LoVo (cell line): ENCODE measurements around the gene ROGDI.

Source experiments
- DNase-seq: peaks from one replicate; pipeline ENCODE4 v3.0.0-alpha.2; 2016; ENCODE audit warnings: low spot score

Gene ROGDI

GRCh38 chr16:4813251-4814003 is 11.0 kb upstream of the ROGDI start:
- no peak for DNase-seq

DNA sequence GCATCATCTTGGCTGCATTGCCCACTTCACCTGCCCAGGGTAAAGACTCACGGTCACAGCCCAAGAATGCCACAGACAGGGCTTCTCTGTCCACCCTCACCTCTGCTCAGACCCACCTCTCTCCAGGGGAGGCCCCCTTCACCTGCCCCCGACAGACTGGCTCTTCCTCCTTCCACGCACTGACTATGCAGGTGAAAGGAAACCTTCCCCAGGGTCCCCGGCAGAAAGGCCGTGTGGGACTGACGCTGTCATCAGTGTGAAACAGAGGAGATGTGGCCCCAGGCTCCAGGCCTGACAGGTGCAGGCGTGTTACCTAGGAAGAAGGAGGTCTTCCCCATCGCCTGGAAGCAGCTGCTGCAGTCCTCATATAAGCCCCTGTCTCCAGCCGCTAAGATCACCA is 9.3 kb upstream of the ROGDI start:
- DNase-seq: no peak

DNA sequence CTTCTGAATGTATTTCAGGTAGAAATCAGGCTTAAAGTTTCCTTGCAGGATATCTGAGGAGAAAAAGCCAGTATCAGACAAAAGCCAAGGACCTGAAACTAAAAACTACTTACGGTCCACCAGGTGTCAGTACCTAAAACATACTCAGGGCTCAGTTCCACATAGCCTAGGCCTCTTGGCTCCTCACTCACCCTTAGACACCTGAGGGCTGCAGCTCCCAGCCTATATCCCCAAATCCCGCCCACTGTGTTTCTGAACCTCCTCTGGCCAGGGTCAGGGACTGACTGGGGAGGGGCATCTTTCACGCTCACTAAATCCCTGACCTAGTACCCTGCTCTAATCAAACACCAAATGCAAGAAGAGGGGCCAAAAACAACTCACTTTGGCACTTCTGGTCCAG is 8.8 kb upstream of the ROGDI start:
- DNase-seq: no peak

GRCh38 chr16:4806280-4806679 is 3.8 kb upstream of the ROGDI start:
- DNase-seq: no peak

GRCh38 chr16:4805231-4805630 is 2.8 kb upstream of the ROGDI start:
- DNase-seq: no peak

DNA sequence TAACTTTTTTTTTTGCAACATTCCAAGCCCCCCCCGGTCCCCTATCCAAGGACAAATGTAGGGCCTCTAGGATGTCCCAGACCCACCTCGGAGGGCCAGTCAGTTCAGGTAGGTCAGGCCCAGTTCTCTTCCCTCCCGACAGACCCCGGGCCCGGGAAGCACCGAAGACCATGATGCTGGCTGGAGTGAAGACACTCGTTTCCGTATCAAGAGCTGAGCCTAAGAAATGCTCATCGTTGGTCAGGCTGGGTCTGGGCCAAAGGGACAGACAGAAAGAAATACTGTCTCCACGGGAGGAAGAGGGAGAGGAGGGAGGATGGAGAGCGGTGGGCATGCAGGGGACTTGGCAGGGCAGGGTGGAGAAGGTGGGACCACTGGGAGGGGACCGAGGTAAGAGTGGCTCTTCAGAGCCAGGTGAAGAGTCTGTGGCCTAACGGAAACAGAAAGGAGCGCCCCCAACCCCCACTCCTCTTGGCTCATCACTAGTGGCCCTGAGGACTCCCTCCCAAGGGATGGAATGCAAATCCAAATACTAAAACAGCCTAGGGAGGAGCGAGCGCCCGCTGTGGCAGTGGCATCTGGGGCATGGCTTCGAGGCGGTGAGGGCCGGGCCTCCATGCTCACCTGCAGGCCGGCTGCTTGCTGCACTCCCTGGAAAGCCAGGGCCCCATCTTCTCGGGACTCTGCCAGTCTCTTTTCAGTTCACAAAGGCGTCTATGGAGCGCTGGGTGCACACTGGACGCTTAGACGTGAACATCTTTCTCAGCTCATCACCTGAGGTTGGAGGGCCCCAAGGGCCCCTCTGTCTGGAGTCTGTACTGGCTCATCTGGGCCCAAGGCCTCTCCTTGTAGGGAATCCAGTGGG is 1.7 kb upstream of the ROGDI start:
- no peak for DNase-seq

DNA sequence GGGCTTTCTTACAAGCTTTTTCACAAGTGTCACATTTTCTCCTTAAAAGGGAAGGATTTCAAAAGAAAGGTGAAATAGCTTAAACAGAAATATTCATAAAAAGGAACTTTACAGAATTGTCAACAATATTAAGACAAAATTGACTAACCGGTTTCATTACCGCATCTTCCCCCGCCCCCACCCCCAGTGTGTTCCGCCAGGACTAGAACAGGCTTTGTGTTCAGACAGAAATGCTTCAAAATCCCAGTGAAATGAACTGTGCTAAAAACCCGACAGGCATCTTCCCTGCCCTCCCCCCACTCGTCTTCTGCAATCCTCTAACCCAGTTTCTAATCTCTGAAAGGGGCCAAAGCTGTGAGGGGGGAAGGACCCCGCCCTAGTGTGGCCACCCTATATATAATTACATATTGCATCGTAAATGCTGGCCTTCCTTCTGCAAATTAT is 990 bp upstream of the ROGDI start:
- DNase-seq: no peak

GRCh38 chr16:4802659-4803287 is 340 bp upstream of the ROGDI start:
- DNase-seq: peak; percentile 91

DNA sequence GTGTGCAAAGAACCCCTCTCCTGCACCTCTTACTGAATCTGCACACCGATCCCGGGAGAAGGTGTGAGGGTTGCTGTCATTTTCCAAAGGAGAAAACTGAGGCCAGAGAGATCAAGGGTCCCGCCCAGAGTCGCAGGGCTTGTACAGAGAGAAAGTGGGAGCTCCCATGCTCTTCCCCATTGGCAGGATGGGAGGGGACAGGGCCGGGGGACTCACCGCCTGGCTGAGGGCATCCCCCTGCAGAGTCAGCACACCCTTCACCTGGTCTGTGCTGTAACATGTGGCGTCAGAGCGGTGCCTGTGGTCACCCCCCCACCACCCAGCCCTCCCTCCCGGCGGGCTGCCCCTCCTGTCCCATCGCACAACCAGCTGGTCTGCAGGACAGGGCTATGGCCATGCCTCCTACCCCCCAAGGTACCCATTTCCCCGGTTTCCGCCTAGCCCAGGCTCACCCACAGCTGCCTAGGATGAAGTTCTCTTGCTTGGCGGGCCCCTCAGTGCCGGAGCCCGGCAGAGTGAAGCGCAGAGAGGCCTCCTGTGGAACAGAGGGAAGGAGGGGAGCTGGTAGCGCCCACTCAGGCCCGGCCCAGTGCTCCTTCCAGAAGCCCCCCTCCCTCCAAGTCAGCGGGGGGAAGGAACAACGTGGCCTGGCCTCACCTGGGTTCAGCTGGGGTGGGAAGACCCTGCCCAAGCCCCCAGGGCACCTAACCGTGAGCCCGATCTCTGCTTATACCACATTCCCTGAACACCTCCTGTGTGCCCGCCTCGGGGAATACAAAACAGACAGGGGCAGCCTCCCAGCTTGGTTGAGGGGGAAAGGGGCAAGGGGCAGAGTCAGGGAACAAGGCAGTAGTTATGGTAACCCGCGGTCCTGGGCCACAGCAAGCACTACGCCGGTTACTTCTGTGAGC is 1.1 kb downstream of the ROGDI start:
- no peak for DNase-seq

- DNase-seq: no peak
These were observed 2.0 kb downstream of the ROGDI start for GRCh38 chr16:4800290-4801041.

DNA sequence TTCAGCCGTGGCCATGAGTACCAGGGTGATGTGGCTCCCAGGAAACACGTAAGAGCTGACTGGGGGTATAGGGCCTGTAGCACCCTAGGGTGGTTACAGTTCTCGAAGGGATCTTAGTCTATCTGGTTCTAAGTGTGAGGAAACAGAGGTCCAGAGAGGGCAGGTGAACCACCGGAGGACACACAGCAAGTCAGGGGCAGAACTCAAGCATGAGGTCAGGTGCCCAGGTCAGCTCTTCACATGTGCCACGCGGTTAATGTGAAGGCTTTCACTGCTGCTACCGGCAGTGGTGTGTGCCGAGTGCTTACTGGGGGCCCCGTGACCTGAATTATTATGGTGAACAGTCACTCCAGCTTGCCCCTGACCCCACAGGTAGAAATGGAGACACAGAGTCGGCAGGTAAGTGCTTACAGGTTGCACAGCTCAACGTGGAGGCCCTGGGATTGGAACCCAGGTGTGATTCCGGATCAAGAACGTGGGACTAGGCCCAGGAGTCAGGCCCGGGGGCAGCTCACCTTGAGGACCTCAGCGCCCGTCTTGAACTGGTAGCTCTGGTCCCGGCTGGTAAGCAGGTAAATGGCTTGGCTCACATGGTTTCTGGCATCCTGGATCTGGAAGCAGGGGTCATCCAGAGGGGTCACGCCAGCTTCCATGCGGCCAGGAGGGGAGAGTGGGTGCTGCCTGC is 3.1 kb downstream of the ROGDI start:
- DNase-seq: no peak

- DNase-seq: no peak
These were observed 4.0 kb downstream of the ROGDI start for GRCh38 chr16:4798456-4798855.

- DNase-seq: no peak
These were observed 4.6 kb downstream of the ROGDI start for GRCh38 chr16:4797805-4798252.

GRCh38 chr16:4796982-4797804 is 5.2 kb downstream of the ROGDI start:
- no peak for DNase-seq

DNA sequence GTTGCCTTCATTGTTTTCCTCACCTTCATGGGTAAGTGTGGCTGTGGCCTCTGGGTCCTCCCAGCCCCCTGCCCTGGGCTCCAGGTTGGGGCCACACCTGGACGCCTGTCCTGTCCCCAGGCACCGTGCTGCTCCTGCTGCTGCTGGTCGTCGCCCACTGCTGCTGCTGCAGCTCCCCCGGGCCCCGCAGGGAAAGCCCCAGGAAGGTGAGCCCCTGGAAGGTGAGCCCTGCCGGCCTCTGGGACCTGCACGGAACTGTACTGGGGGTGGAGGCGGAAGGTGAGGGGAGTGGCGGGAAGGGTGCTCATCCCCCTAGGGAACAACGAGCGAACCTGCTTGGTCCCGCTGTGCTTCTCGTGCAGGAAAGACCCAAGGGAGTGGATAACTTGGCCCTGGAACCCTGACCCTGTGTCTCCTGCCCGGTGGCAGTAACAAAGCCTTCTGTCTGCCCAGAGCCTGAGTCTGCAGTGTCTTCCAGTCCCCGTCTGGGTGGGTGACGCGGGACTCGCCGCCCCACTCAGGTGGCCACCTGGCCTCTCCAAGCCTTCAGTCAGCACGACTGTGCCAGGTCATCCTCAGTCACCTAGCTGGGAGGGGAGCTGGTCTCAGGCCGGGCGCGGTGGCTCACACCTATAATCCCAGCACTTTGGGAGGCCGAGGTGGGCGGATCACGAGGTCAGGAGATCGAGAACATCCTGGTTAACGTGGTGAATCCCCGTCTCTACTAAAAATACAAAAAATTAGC is 6.4 kb downstream of the ROGDI start:
- DNase-seq: no peak

GRCh38 chr16:4795181-4795827 is 7.1 kb downstream of the ROGDI start, which contains the start of gene SMIM22:
TSS of gene SMIM22 (plus strand) at chr16:4795369. CDS start at chr16:4795735, 366 bp downstream.
- no peak for DNase-seq

- DNase-seq: no peak
These were observed 9.4 kb downstream of the ROGDI start for GRCh38 chr16:4792951-4793513.

GRCh38 chr16:4790871-4791270 is 11.6 kb downstream of the ROGDI start:
- DNase-seq: no peak
